ENCODE results near the gene GADD45GIP1. TPM values are rescaled to one million over a fixed set of nuclear protein-coding genes. Genes with fewer than 3 reads are reported as not detected.

Gene GADD45GIP1
- 26.3 to 58.4 TPM (median 52.1 TPM) in 5 replicates for total RNA-seq (2022; extraction: Qiagen RNA extraction)

GRCh38 chr19:12956446-12957388 lies at the start of gene GADD45GIP1:
TSS of gene GADD45GIP1 (minus strand) at chr19:12957223. CDS start at chr19:12957212, 11 bp downstream.

GRCh38 chr19:12994701-12995595 lies 37.9 kb upstream of the GADD45GIP1 start, which contains the start of gene NFIX:
TSS of gene NFIX (plus strand) at chr19:12995475. CDS start at chr19:12995838, 363 bp downstream.

GRCh38 chr19:12969292-12969988 lies 12.4 kb upstream of the GADD45GIP1 start, which contains the start of gene DAND5:
TSS of gene DAND5 (plus strand) at chr19:12969576. CDS start at chr19:12969661, 85 bp downstream.

GRCh38 chr19:12945479-12946091 lies 11.4 kb downstream of the GADD45GIP1 start, which contains the start of gene RAD23A:
TSS of gene RAD23A (plus strand) at chr19:12945862. CDS start at chr19:12945949, 87 bp downstream.

GRCh38 chr19:12937927-12938778 lies 18.9 kb downstream of the GADD45GIP1 start, which contains the start of gene CALR:
TSS of gene CALR (plus strand) at chr19:12938609. CDS start at chr19:12938680, 71 bp downstream.

GRCh38 chr19:12933287-12934072 lies 23.5 kb downstream of the GADD45GIP1 start, which contains the start of gene FARSA:
TSS of gene FARSA (minus strand) at chr19:12933711. CDS start at chr19:12933696, 15 bp downstream.

Other genes starting within 250 kb of the GADD45GIP1 start
- 29.9 to 34.4 TPM (median 32.2 TPM) in 5 replicates for gene TNPO2, start 233.3 kb downstream of the GADD45GIP1 start, total RNA-seq (2022; extraction: Qiagen RNA extraction)
- gene TRIR, start 222.5 kb downstream of the GADD45GIP1 start, total RNA-seq (2022; extraction: Qiagen RNA extraction) = 144 to 206 TPM (median 199 TPM) in 5 replicates
- 81.1 to 107 TPM (median 99.5 TPM) in 5 replicates for gene GET3, start 219.7 kb downstream of the GADD45GIP1 start, total RNA-seq (2022; extraction: Qiagen RNA extraction)
- 2.0 to 2.9 TPM (median 2.3 TPM) in 5 replicates for gene BEST2, start 205.4 kb downstream of the GADD45GIP1 start, total RNA-seq (2022; extraction: Qiagen RNA extraction)
- gene HOOK2, start 181.7 kb downstream of the GADD45GIP1 start, total RNA-seq (2022; extraction: Qiagen RNA extraction) = 9.2 to 11.4 TPM (median 11.1 TPM) in 5 replicates
- 123 to 195 TPM (median 161 TPM) in 5 replicates for gene JUNB, start 165.7 kb downstream of the GADD45GIP1 start, total RNA-seq (2022; extraction: Qiagen RNA extraction)
- 0.48 to 0.90 TPM (median 0.64 TPM) in 5 replicates for gene PRDX2, start 155.4 kb downstream of the GADD45GIP1 start, total RNA-seq (2022; extraction: Qiagen RNA extraction)
- gene THSD8, start 155.2 kb downstream of the GADD45GIP1 start, total RNA-seq (2022; extraction: Qiagen RNA extraction) = 10.3 to 16.4 TPM (median 14.6 TPM) in 4 of 5 replicates, not detected in the other
- 33.2 to 47.5 TPM (median 44.6 TPM) in 5 replicates for gene RNASEH2A, start 150.6 kb downstream of the GADD45GIP1 start, total RNA-seq (2022; extraction: Qiagen RNA extraction)
- gene RTBDN, start 122.6 kb downstream of the GADD45GIP1 start, total RNA-seq (2022; extraction: Qiagen RNA extraction) = 0.15 to 0.33 TPM (median 0.20 TPM) in 5 replicates
- gene MAST1, start 118.7 kb downstream of the GADD45GIP1 start, total RNA-seq (2022; extraction: Qiagen RNA extraction) = 1.3 to 2.1 TPM (median 1.8 TPM) in 5 replicates
- gene DNASE2, start 75.8 kb downstream of the GADD45GIP1 start, total RNA-seq (2022; extraction: Qiagen RNA extraction) = 27.5 to 33.2 TPM (median 30.3 TPM) in 5 replicates
- gene KLF1, start 70.0 kb downstream of the GADD45GIP1 start, total RNA-seq (2022; extraction: Qiagen RNA extraction) = 0.06 to 0.08 TPM in 2 of 5 replicates, not detected in the others
- 8.5 to 11.9 TPM (median 9.3 TPM) in 5 replicates for gene GCDH, start 66.1 kb downstream of the GADD45GIP1 start, total RNA-seq (2022; extraction: Qiagen RNA extraction)
- 0.18 to 0.65 TPM (median 0.44 TPM) in 5 replicates for gene SYCE2, start 37.9 kb downstream of the GADD45GIP1 start, total RNA-seq (2022; extraction: Qiagen RNA extraction)
- gene FARSA, start 23.5 kb downstream of the GADD45GIP1 start, total RNA-seq (2022; extraction: Qiagen RNA extraction) = 66.6 to 76.5 TPM (median 69.3 TPM) in 5 replicates
- 488 to 572 TPM (median 509 TPM) in 5 replicates for gene CALR, start 18.6 kb downstream of the GADD45GIP1 start, total RNA-seq (2022; extraction: Qiagen RNA extraction)
- gene RAD23A, start 11.4 kb downstream of the GADD45GIP1 start, total RNA-seq (2022; extraction: Qiagen RNA extraction) = 74.5 to 80.5 TPM (median 76.9 TPM) in 5 replicates
- 0.07 TPM in 1 of 5 replicates, not detected in the others for gene DAND5, start 12.4 kb upstream of the GADD45GIP1 start, total RNA-seq (2022; extraction: Qiagen RNA extraction)
- gene NFIX, start 38.3 kb upstream of the GADD45GIP1 start, total RNA-seq (2022; extraction: Qiagen RNA extraction) = 2.7 to 4.4 TPM (median 4.3 TPM) in 5 replicates
- 0.67 to 1.1 TPM (median 0.71 TPM) in 5 replicates for gene LYL1, start 145.6 kb upstream of the GADD45GIP1 start, total RNA-seq (2022; extraction: Qiagen RNA extraction)
- gene TRMT1, start 159.5 kb upstream of the GADD45GIP1 start, total RNA-seq (2022; extraction: Qiagen RNA extraction) = 34.8 to 42.7 TPM (median 36.4 TPM) in 5 replicates
- gene NACC1, start 161.0 kb upstream of the GADD45GIP1 start, total RNA-seq (2022; extraction: Qiagen RNA extraction) = 29.0 to 39.7 TPM (median 38.2 TPM) in 5 replicates
- 41.0 to 54.7 TPM (median 52.0 TPM) in 5 replicates for gene STX10, start 193.2 kb upstream of the GADD45GIP1 start, total RNA-seq (2022; extraction: Qiagen RNA extraction)
- 32.1 to 46.5 TPM (median 41.5 TPM) in 5 replicates for gene IER2, start 193.2 kb upstream of the GADD45GIP1 start, total RNA-seq (2022; extraction: Qiagen RNA extraction)